ENCODE data around the gene PDE5A.

Gene PDE5A

DNA sequence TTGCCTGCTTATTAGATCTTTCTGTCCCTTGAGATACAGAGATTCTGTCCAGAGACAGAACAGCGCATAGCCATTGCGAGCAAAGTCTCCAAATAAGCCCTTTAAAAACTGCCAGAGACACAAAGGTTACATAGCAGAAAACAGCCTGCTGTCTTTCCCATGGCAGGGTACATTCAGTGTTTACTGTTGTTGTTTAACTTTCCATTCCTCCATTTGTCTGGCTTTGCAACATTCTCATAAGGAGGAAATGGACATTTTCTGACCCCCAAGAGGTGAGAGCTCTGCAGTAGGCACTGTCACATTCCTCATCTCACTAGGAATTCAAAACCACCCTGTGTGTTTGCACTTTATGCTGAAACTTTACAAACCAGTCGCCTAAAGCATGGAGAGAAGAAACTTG lies 48.3 kb downstream of the PDE5A start:
- no peak for DNase-seq

- no peak for DNase-seq
Measured at GRCh38 chr4:119579823-119580222, 48.8 kb downstream of the PDE5A start.

DNA sequence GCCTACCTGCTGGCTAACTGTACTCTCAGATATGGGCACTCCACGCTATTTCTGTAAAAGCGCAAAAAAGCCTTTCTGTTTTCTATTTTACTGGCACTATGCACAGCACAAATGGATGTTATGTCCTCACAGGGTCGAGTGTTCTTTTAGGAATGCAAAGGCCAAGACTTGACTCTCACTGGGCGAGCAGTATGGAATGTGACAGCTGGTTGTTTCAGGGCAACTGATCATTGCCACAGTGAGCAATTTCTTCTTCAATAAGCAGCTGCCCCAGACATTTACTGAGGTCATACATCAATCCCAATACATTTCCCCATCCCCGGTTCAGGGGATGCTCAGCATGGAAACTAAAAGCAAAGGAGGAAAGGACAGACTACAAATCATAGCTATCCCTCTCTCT lies 58.2 kb downstream of the PDE5A start:
- no peak for DNase-seq

DNA sequence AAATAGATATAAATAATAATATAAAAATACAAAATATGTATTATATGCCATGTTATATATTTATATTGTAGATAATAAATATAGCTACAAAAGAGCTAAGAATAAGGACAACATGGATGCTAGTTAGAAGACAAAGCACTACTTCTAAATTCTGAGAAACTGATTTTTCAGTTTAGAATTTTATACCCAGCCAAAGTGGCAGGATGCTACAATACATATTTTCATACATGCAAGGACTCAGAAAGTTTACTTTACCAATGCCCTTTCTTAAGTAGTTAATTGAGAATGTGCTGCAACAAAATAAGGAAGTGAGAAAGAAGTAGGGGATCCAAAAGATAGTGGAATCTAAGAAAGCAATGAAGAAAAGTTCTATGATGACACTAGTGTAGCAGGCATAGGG lies 64.5 kb downstream of the PDE5A start:
- DNase-seq = no peak

- peak; percentile 68 for DNase-seq
Measured at GRCh38 chr4:119559044-119559647, 69.5 kb downstream of the PDE5A start.

- no peak for DNase-seq
Measured at GRCh38 chr4:119550857-119551532, 77.6 kb downstream of the PDE5A start.

DNA sequence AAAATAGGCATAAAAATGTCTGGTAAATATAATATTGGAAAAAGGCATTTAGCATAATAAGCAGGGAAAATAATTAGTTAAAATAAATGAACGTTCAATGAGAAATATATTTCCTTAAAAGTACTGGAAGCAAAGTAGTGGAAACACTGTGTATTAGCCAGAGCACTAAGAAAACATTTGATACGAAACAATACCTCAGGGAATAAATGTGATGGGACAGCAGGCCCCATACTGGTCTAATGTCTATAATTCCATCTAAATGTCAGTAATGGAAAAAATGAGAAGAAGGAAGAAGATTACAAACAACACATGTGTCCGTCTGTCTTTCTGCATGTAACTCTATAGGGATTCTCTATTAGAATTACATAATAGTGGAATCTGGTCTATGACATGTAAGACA lies 79.0 kb downstream of the PDE5A start:
- DNase-seq = no peak

- no peak for DNase-seq
Measured at GRCh38 chr4:119543779-119544178, 84.8 kb downstream of the PDE5A start.

GRCh38 chr4:119543187-119543586 lies 85.4 kb downstream of the PDE5A start:
- DNase-seq = no peak

- DNase-seq = no peak
Measured at GRCh38 chr4:119540249-119540648, 88.4 kb downstream of the PDE5A start.

DNA sequence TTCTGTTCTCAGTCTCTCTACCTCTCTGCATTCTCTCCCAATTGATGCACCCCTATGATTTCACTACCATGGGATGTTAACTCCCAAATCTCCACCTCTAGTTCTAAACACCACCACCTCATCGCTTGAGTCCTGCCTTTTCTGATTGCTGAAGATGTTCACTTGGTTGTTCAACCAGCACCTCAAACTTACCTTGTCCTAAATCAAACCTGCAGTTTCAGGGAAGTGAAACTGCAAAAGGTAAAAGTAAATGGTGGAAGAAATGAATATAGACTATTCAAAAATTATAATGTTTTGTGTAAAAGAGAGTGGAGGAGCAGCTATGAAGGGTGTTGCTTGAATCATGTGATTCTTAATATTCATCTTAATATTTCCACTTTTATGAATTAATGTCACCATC lies 91.0 kb downstream of the PDE5A start:
- DNase-seq = no peak

GRCh38 chr4:119536572-119537528 lies 91.8 kb downstream of the PDE5A start:
- DNase-seq = no peak

- DNase-seq = no peak
Measured at GRCh38 chr4:119532319-119532718, 96.3 kb downstream of the PDE5A start.

DNA sequence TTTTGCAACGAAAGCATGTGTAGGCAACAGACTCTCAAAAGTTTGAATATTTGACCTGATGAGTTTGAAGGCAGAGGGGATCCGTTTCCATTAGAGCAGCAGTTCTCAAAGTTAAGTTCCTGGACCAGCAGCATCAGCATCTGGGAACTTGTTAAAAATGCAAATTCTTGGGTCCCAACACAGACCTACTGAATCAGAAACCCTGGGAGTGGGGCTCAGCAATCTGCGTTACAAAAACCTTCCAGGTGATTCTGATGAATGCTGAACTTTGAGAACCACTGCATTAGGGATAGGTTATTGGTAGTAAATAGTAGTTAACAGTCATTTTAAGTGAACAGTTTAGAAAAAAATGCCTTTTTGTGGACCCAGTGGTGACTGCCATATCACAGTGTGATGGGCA lies 98.8 kb downstream of the PDE5A start:
- no peak for DNase-seq

GRCh38 chr4:119526786-119527550 lies 101.6 kb downstream of the PDE5A start:
- no peak for DNase-seq

- no peak for DNase-seq
Measured at GRCh38 chr4:119525771-119526712, 102.6 kb downstream of the PDE5A start.

DNA sequence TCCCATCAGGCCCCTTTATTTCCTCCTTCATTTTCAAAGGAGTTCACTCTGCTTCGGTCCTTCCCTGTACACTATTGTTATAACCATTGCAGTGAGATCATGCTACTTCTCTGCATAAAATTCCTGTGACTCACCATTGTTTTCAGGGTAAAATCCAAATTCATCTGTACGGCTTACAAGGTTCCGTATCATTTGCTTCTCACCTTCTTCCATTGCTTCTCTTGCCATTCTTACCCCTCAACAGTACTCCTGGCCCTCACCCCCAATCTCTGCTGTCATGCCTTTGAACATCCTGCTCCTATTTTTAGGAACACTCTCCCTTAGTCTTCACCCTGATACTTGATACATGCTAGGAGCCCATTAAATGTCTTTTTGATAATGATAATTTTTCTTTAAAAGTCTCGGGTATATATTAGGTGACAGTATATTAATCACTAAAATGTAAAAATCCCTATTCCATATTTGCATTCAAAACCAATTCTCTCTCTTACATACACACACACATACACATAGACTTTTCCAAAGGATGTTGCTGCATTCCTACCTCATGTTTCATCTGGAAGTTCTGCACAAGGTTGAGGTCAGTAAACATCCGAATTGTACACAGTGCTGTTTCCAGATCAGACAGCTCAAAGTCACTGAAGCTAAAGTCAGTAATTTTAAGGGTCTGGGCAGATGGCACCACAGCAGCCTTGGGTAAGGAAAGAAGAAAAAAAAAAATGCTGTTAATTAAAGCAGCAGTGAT lies 103.4 kb downstream of the PDE5A start:
- no peak for DNase-seq

- no peak for DNase-seq
Measured at GRCh38 chr4:119523399-119523798, 105.2 kb downstream of the PDE5A start.

DNA sequence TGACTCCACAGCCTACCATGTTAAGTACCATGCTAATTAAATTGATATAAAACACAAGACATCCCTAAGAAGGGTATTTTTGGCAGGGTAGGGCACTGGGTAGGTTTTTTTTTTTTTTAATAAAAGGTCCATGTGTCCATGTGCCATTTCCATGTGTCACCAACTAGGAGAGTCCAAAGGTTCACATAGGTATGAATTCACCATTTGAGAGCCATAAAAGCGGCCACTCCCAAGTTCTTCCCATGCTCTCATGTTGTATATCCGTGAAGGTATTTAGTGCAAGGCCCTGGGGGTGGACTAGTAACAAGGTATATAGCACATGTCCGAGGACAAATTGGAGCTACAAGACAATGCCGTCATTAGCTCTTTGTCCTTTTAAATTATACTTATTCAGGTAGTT lies 107.3 kb downstream of the PDE5A start:
- DNase-seq = no peak

- no peak for DNase-seq
Measured at GRCh38 chr4:119518915-119519410, 109.6 kb downstream of the PDE5A start.
